ENCODE measurements around the gene OSMR. TPM values are rescaled to one million over a fixed set of nuclear protein-coding genes. Genes with fewer than 3 reads are reported as not detected.
A peak's percentile ranks its signal among the peaks of the same experiment; 100 is the strongest.

The OSMR gene
- total and polyA plus RNA-seq, 5 donors: 9.8 to 47.6 (median 19.4) TPM

- DNase-seq: no peak
These were observed 26.2 kb downstream of the OSMR start for GRCh38 chr5:38871790-38872551.

DNA sequence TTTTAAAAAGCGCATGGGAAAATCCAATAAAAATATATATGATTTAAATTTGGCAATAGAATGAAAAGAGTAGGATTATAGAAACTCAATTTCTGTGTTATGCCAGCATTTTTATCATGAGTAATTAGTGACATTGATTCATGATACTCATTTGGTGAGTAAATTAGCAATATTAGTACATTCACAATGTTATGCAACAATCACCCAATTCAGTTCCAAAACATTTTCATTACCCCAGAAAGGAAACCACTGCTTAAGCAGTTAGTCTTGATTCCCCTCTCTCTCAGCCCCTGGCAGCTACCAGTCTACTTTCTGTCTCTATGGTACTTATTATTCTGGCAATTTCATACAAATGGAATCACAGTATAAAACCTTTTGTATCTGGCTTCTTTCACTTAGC lies 27.0 kb downstream of the OSMR start:
- ATAC-seq: no peak
- Histone ChIP-seq H3K4me3 (ENCODE audit: low read length) (no peak overlapping the region), H3K4me1 (ENCODE audit: control insufficient read depth, insufficient read depth, low read length) (no peaks in the 10 kb centered on the region), H3K27ac (ENCODE audit: low read length) (no peak overlapping the region), H3K27me3 (ENCODE audit: control insufficient read depth, insufficient read depth) (no peaks in the 10 kb centered on the region), H3K9me3 (ENCODE audit: control insufficient read depth, low read length) (peaks cover 4% of the 10 kb centered on the region)
- intact Hi-C loops (cut with DNase I): no loop called here
- DNase-seq: no peak
- WGBS: 97% methylated on average over 1 of the region's 1 CpG

More at GRCh38 chr5:38871790-38872551, 26.2 kb downstream of the OSMR start:
- intact Hi-C loops (cut with DNase I): no loop called here
- Histone ChIP-seq H3K4me3 (ENCODE audit: low read length) (no peak overlapping the region), H3K4me1 (ENCODE audit: control insufficient read depth, insufficient read depth, low read length) (no peaks in the 10 kb centered on the region), H3K27me3 (ENCODE audit: control insufficient read depth, insufficient read depth) (no peaks in the 10 kb centered on the region), H3K9me3 (ENCODE audit: control insufficient read depth, low read length) (peaks cover 4% of the 10 kb centered on the region), H3K27ac (ENCODE audit: low read length) (no peak overlapping the region)
- peak; percentile 84 to 97 for ATAC-seq
- 63% methylated on average over 5 of the region's 5 CpGs for WGBS

- H3K9me3 ChIP-seq (ENCODE audit: control insufficient read depth, low read length): no peaks in the 10 kb centered on the region
- no peaks in the 10 kb centered on the region for H3K4me1 ChIP-seq (ENCODE audit: control insufficient read depth, insufficient read depth, low read length)
- ATAC-seq: no peak
- H3K4me3 ChIP-seq (ENCODE audit: low read length): no peak overlapping the region
- intact Hi-C loops (cut with DNase I): no loop called here
- 84% methylated on average over 5 of the region's 5 CpGs for WGBS
- H3K27me3 ChIP-seq (ENCODE audit: control insufficient read depth, insufficient read depth): no peaks in the 10 kb centered on the region
- no peak for DNase-seq
- H3K27ac ChIP-seq (ENCODE audit: low read length): no peak overlapping the region
These were observed 29.2 kb downstream of the OSMR start for GRCh38 chr5:38874948-38875456.

DNA sequence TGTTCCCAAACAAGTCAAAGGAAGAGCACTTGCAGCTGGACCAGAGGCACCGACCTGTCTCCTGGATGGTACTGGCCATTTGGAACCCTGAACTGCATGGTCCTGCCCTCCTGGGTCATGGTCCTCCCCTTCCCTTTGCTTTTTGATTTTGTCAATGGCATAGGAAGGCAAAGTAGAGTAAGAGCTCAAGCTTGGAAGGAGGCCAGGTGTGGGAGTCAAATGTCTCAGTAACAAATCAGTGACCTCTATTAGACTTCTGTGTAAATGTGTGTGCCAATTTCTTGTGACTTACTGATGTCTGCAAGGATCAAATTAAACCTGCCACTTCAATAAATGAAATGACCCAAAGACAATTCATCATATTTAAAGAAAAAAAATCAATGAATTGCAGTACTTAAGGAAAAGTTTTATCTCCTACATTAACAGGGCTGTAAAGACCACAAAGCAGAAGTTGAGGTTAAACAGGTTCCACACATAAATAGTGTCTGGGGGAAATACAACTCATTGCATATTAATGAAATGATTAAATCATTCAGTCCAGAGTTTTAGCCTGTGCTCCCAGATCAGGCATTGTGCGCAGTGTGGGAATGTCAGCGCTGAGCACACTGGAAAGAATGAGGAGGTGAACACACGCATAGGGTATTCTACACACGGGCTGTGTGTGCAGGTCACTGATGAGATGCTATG lies 32.7 kb downstream of the OSMR start:
- ATAC-seq (no peak), DNase-seq (no peak)
- Histone ChIP-seq H3K4me3 (ENCODE audit: low read length) (no peak overlapping the region), H3K4me1 (ENCODE audit: control insufficient read depth, insufficient read depth, low read length) (no peaks in the 10 kb centered on the region), H3K27me3 (ENCODE audit: control insufficient read depth, insufficient read depth) (no peaks in the 10 kb centered on the region), H3K9me3 (ENCODE audit: control insufficient read depth, low read length) (no peaks in the 10 kb centered on the region), H3K27ac (ENCODE audit: low read length) (no peak overlapping the region)
- WGBS: 91% methylated on average over 5 of the region's 5 CpGs
- intact Hi-C loops (cut with DNase I): no loop called here

DNA sequence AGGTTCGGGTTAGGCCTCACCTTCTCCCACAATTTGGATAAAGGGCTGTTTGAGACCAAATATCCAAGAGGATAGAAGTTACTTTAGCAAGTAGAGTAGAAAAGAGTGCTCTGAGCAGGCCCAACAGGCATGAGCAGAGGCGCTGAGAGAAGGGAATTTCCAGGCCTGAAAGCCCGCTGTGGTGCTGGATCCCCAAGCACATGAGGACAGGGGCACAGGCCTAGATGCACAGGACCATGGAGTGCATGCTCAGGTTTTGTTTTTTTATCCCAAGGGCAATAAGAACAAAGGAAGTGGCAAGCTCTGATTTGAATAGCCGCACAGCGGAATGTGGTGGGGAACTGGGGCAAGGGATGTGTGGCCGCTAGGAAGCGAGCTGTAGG lies 33.3 kb downstream of the OSMR start:
- DNase-seq (no peak), ATAC-seq (no peak)
- Histone ChIP-seq H3K27ac (ENCODE audit: low read length) (no peak overlapping the region), H3K4me1 (ENCODE audit: control insufficient read depth, insufficient read depth, low read length) (no peaks in the 10 kb centered on the region), H3K9me3 (ENCODE audit: control insufficient read depth, low read length) (no peaks in the 10 kb centered on the region), H3K4me3 (ENCODE audit: low read length) (no peak overlapping the region), H3K27me3 (ENCODE audit: control insufficient read depth, insufficient read depth) (no peaks in the 10 kb centered on the region)
- intact Hi-C loops (cut with DNase I): no loop called here
- 96% methylated on average over 7 of the region's 7 CpGs for WGBS

- intact Hi-C loops (cut with DNase I): no loop called here
- DNase-seq (no peak), ATAC-seq (no peak)
- no peak overlapping the region for H3K4me3 ChIP-seq (ENCODE audit: low read length)
- 61% methylated on average over 3 of the region's 3 CpGs for WGBS
- H3K9me3 ChIP-seq (ENCODE audit: control insufficient read depth, low read length): no peaks in the 10 kb centered on the region
- H3K27ac ChIP-seq (ENCODE audit: low read length): no peak overlapping the region
- no peaks in the 10 kb centered on the region for H3K4me1 ChIP-seq (ENCODE audit: control insufficient read depth, insufficient read depth, low read length)
- H3K27me3 ChIP-seq (ENCODE audit: control insufficient read depth, insufficient read depth): no peaks in the 10 kb centered on the region
These were observed 38.0 kb downstream of the OSMR start for GRCh38 chr5:38883842-38884241.

DNA sequence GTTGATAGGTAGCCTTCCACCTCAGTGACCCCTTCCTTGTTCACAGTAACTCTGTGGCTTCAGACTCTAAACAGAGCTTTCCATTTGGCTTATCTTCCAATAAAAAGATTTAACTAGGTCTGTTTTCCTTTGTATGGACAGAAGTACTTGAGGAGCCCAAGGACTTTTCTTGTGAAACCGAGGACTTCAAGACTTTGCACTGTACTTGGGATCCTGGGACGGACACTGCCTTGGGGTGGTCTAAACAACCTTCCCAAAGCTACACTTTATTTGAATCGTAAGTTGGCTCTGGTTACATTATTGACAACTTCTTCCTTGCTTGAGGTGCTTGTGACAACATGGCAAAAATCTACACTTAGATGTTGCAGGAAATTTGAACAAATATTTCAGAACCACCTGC lies 39.4 kb downstream of the OSMR start:
- 87% methylated on average over 3 of the region's 3 CpGs for WGBS
- intact Hi-C loops (cut with DNase I): no loop called here
- no peaks in the 10 kb centered on the region for H3K27me3 ChIP-seq (ENCODE audit: control insufficient read depth, insufficient read depth)
- DNase-seq: no peak
- no peak overlapping the region for H3K27ac ChIP-seq (ENCODE audit: low read length)
- H3K4me3 ChIP-seq (ENCODE audit: low read length): no peak overlapping the region
- H3K4me1 ChIP-seq (ENCODE audit: control insufficient read depth, insufficient read depth, low read length): no peaks in the 10 kb centered on the region
- ATAC-seq: no peak
- H3K9me3 ChIP-seq (ENCODE audit: control insufficient read depth, low read length): no peaks in the 10 kb centered on the region

GRCh38 chr5:38888041-38888440 lies 42.2 kb downstream of the OSMR start:
- intact Hi-C loops (cut with DNase I): no loop called here
- ATAC-seq (no peak), DNase-seq (no peak)
- no peak overlapping the region for H3K27ac ChIP-seq (ENCODE audit: low read length)
- H3K27me3 ChIP-seq (ENCODE audit: control insufficient read depth, insufficient read depth): no peaks in the 10 kb centered on the region
- H3K4me1 ChIP-seq (ENCODE audit: control insufficient read depth, insufficient read depth, low read length): no peaks in the 10 kb centered on the region
- WGBS: 72% methylated on average over 8 of the region's 8 CpGs
- no peaks in the 10 kb centered on the region for H3K9me3 ChIP-seq (ENCODE audit: control insufficient read depth, low read length)
- H3K4me3 ChIP-seq (ENCODE audit: low read length): no peak overlapping the region

DNA sequence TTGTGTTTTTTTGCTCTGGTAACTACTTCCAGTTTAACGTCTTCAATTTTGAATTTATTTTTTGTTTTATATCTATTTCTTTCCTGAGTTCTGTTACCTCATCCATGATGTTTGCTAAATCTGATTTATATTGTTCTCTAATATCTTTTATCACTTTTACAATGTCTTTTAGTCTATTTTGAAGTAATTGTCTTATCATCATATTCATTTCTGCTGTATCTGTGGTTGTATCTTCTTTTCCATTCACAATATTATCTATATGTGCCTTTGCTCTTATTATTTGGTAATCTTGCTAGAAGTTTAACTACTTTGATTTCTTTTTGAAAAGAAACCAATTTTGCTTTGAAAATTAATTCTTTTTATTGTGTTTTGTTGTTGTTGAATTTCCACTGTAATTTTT lies 43.6 kb downstream of the OSMR start:
- H3K9me3 ChIP-seq (ENCODE audit: control insufficient read depth, low read length): no peaks in the 10 kb centered on the region
- no peaks in the 10 kb centered on the region for H3K27me3 ChIP-seq (ENCODE audit: control insufficient read depth, insufficient read depth)
- H3K4me1 ChIP-seq (ENCODE audit: control insufficient read depth, insufficient read depth, low read length): no peaks in the 10 kb centered on the region
- ATAC-seq (no peak), DNase-seq (no peak)
- WGBS: 91% methylated on average over 1 of the region's 1 CpG
- no peak overlapping the region for H3K27ac ChIP-seq (ENCODE audit: low read length)
- no peak overlapping the region for H3K4me3 ChIP-seq (ENCODE audit: low read length)
- intact Hi-C loops (cut with DNase I): no loop called here

- peak in 1 of 2 donors; percentile 23 for ATAC-seq
- WGBS: 97% methylated on average over 6 of the region's 6 CpGs
- Histone ChIP-seq H3K4me1 (ENCODE audit: control insufficient read depth, insufficient read depth, low read length) (no peaks in the 10 kb centered on the region), H3K27me3 (ENCODE audit: control insufficient read depth, insufficient read depth) (no peaks in the 10 kb centered on the region), H3K27ac (ENCODE audit: low read length) (no peak overlapping the region), H3K4me3 (ENCODE audit: low read length) (no peak overlapping the region), H3K9me3 (ENCODE audit: control insufficient read depth, low read length) (no peaks in the 10 kb centered on the region)
- DNase-seq: no peak
- intact Hi-C loops (cut with DNase I): no loop called here
These were observed 45.8 kb downstream of the OSMR start for GRCh38 chr5:38891563-38891962.

- no peaks in the 10 kb centered on the region for H3K4me1 ChIP-seq (ENCODE audit: control insufficient read depth, insufficient read depth, low read length)
- 97% methylated on average over 3 of the region's 3 CpGs for WGBS
- no peak overlapping the region for H3K27ac ChIP-seq (ENCODE audit: low read length)
- DNase-seq: no peak
- no peaks in the 10 kb centered on the region for H3K9me3 ChIP-seq (ENCODE audit: control insufficient read depth, low read length)
- intact Hi-C loops (cut with DNase I): no loop called here
- H3K27me3 ChIP-seq (ENCODE audit: control insufficient read depth, insufficient read depth): no peaks in the 10 kb centered on the region
- no peak overlapping the region for H3K4me3 ChIP-seq (ENCODE audit: low read length)
- no peak for ATAC-seq
These were observed 46.6 kb downstream of the OSMR start for GRCh38 chr5:38892363-38892762.
